GM18505 (cell line): Measurements from ENCODE around the gene TBC1D5.

Experiments used
- ATAC-seq: cut with Tn5 transposase; IDR thresholded peaks from one replicate; pipeline ENCODE4 v1.9.1; 2021; ENCODE audit not compliant: unreplicated experiment
- POLR2A ChIP-seq: IDR thresholded peaks from 4 replicates; pipeline ENCODE4 v1.6.1; 2011; ENCODE audit warnings: borderline replicate concordance; ENCODE audit not compliant: insufficient read depth, insufficient read length; ENCODE audit errors: extremely low read depth

The TBC1D5 gene

DNA sequence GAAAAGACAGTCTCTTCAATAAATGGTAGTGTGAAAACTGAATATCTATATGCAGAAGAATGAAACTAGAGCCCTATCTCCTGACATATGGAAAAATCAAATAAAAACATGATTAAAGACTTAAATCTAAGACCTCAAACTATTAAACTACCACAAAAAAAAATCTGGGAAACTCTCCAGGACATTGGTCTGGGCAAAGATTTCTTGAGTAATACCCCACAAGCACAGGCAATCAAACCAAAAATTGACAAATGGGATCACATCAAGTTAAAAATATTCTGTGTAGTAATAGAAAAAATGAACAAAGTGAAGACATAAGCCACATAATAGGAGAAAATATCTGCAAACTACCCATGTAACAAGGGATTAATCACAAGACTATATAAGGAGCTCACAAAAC lies 286.4 kb downstream of the TBC1D5 start:
- ATAC-seq: no peak
- TF ChIP-seq POLR2A: no peak

DNA sequence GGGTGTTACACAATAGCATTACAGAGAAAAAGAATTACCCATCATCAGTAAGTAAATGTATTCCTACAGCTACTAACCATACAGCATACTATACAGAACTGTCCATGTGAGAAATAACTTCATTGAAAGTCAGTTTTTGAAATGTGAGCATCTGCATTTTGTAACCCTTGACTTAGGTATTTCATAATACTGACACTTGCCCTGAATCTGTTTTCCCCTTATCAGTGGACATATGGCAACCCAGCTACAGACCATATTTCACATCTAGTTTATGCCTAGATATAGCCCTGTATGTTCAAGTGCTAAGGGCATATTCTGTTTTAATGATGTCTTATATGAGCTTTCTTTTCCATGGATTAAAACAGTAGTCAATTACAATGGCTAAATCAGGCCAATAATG lies 297.6 kb downstream of the TBC1D5 start:
- TF ChIP-seq POLR2A: no peak

DNA sequence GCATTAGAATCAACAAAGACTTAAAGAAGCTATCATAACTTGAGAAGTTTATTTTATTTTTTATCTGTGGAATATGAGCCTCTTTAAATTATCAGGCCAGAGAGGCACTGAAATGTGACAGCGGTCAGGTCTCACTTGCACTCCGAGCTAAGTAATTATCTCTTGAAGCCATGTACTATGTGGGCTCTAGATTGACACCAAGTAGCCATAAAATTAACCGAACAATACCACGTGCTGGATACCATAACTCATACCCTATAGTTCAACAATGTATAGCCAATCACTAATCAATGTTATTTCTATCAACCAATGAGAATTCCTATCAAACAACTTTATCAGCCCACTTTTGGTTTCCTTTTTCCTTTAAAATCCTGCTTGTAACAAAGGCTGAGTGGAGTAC lies 299.3 kb downstream of the TBC1D5 start:
- TF ChIP-seq POLR2A: no peak
- ATAC-seq: no peak

More for the DNA sequence above, 297.6 kb downstream of the TBC1D5 start:
- ATAC-seq: no peak

DNA sequence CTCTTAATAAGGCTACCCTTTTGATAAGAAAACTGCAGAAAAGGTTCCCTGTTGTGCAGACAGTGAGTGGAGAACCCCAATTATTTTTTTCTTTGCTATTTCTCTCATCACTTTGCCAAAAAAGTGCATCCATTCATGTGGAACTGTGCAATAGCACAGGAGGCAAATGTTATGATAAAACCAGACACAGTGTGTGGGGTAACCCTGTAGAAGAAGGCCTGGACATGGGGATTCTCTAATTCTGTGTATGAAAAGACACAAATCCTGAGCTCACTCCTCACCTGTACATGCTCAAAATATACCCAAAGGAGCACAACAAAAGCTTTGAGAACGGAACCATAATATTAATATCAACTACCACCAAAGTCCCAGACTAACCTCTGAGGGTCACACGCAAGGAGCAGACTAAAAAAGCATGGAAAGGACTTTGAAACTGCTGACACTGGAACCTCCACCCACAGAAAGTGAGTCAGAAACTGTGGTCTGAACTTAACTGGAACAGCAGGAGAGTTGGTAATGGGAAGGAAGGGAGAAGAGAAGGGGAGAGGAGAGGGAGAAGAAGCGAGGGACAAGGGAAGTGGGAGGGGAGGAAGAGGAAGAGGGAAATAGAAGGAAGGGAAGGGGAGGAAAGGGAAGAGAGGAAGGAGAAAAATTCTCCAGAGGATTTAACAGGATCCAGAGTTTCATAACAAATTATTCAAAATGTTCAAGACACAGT lies 299.9 kb downstream of the TBC1D5 start:
- ATAC-seq: no peak
- no peak for TF ChIP-seq POLR2A

DNA sequence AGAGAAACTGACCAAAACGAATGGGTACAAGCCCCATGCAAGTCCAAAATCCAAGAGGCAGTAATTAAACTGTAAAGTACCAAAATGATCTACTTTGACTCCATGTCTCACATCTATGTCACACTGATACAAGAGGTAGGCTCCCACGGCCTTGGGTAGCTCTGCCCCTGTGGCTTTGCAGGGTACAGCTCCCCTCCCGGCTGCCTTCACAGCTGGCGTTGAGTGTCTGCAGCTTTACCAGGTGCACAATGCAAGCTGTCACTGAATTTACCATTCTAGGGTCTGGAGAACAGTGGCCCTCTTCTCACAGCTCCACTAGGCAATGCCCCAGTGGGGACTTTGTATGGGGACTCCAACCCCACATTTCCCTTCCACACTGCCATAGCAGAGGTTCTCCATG lies 308.6 kb downstream of the TBC1D5 start:
- no peak for TF ChIP-seq POLR2A
- ATAC-seq: no peak

DNA sequence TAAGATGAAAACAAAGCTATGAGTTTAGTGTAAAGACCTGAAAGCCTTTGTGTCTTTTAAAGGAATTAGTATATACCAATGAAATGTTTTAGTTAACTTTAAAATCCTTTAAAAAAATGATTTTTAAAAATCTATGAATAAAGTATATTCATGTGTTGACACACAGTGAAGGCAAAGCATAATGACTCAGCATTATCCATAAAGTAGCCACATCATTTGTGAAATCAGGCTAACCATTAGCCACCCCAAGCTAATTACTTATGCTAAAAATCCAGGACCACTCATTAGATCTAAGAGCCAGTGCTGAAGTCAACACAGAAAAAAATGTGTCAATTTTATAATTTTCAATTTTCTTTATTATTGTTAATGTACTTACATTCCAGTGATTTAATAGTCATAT lies 310.2 kb downstream of the TBC1D5 start:
- TF ChIP-seq POLR2A: no peak
- no peak for ATAC-seq

DNA sequence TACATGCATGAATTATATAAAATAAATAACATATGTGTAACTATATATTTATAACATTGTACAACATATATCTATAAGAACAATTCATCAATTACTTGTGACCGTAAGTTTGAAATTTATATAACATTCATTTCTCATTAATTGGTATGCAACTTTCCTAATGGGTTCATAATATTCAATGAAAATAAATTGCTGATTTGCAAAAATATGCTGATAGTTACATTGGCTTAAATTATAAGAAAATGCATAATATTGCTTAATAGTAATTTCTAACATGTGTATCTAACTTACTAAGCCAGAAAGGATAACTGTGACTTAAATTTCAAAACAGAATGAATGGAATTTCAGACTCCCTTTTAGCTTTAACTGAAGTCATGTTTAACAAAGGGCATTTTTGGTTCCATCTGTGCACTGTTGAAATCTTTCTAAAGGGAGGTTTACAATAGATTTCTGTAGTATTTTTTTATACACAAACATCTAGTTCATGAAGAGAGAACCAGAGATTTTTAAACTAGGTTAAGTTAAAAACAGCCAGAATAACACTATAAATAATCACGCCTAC lies 310.9 kb downstream of the TBC1D5 start:
- ATAC-seq: no peak
- TF ChIP-seq POLR2A: no peak

DNA sequence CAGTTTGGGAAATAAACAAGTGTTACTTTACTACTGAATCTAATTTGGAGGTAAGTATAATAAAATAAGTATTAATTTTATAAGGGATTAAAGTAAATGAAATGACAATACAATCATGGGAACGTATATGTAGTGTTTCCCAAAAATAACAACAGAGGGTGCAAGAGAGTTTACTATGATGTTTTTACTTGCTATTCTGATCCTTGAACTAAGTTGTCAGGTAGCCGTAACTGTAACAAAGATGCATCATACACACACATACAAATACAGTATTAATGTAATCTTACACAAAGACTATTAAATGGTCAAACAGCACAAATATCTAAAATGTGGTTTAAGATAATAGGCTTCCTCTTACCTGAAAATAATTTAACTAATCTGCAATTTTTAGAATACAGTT lies 311.4 kb downstream of the TBC1D5 start:
- no peak for TF ChIP-seq POLR2A
- no peak for ATAC-seq

DNA sequence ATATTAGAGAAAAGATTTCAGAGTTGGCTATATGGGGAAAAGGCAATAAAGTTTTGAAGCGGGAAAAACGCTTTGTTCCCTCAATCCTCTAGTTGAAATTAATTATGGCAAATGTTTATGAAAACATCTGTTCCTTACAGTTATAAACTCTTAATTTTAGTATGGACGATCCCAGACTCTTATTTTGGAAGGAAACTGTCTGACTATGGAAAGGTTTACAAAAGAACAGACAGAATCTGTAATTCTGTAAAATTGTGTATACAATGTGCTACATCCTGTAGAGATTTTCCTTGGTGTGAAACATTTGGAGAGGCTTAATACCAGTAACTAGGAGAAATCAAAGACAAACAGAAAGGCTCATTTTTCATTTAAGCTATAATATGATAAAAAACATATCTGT lies 311.8 kb downstream of the TBC1D5 start:
- no peak for TF ChIP-seq POLR2A
- ATAC-seq: no peak

DNA sequence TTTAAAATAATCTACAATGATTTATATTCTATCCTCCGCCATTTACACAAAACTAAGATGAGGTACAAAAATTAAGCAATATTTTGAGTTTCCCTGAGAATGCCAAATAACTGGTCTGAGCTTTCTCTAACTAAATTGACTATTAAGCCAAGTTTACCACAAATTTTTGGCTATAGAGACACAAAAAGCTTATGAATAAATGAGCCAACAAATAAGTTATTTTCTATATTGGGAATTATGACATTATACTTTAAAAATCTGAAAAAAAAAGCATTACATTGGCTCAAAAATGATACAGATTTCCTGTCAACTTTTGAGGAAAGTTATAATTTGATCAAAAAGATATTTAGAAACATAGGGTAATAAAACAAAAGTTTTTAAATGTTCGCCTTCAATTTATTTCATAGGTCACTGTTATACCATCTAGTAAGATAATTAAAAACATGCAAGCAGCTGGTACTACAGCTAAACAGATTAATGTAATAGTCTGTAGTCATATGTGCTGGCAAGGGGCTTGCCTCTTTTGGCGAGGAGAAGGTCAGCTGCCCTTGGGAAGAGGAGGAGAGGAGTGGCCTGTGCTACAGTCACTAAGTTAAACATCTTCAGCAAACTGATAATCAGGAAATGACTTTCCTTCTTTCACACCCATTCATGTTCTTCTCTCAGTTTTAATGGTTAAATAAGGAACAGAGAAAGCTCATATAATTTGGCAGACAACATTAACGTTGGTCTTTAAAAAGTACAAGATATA lies 318.5 kb downstream of the TBC1D5 start:
- ATAC-seq: no peak
- TF ChIP-seq POLR2A: no peak

DNA sequence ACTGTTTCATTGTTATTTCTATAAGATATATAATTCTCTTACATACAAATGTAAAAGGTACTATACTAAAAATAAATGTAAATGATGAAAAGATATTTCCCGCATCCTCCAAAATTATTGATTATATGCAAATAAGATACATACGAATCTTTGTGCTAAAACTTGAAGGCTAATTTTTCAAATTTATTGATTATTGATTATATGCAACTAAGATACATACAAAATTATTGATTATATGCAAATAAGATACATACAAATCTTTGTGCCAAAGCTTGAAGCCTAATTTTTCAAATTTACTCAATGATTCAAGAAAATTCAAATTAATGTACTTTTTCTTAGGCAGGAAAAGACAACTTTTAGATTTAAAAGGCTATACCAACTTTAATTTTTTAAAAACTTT lies 319.8 kb downstream of the TBC1D5 start:
- no peak for ATAC-seq
- TF ChIP-seq POLR2A: no peak

DNA sequence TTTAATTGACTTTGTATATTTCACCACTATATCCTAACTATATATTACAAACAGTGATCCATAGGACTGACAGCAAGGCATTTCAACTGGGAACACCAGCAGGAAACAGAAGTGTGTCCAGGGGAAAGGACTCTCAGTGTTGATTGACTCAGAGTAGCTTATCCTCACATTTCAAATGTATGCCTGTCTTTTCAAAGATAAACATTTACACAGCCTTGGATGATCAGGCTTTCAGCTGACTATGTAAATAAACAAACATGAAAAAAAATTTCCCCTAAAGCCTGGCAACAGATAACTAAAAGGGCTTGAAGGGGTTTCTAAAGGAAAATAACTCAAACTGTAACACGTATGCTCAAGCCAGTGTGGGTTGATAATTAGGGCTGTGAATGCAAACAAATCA lies 321.8 kb downstream of the TBC1D5 start:
- TF ChIP-seq POLR2A: no peak
- ATAC-seq: no peak

DNA sequence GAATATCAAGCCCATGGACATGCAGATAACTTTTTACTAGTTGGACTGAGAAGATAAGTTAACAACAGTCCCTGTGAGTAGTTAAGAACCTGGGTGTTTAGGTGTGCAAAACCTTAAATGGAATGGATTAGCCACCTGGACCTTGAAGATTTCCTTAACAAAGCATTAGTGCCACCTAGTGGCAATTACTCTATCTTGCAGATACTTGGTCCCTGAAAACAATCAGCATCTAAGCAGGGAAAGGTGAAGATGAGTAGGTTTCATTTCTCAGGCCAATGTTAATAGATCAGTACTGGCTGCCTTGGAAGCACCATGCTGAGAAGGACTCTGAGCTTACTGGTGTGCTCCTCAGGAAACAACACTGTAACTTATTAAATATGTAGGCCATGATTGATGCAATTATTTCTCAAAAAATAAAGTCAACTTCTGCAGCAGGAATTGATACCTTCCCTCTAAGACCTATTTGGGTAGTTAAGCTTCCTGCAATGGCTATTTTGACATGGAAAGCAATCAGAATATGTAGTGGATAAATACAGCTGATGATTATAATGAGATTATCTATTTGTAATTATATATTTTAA lies 329.4 kb downstream of the TBC1D5 start:
- TF ChIP-seq POLR2A: no peak
- ATAC-seq: peak; percentile 77
